Fibroblast of pulmonary artery (primary cell): Measurements from ENCODE around the gene SNTG2.

Experiments used
- DNase-seq: peaks from one replicate; pipeline ENCODE4 v3.0.0-alpha.2; 2010; ENCODE audit warnings: low read depth
- H3K4me3 ChIP-seq: replicated peaks from 2 replicates; pipeline ENCODE4 v1.5.1; 2011; ENCODE audit warnings: low read depth, mild to moderate bottlenecking, control low read depth, low read length, moderate library complexity
- CTCF ChIP-seq: IDR thresholded peaks from 2 replicates; pipeline ENCODE4 v1.5.1; 2011; ENCODE audit warnings: mild to moderate bottlenecking, control low read depth, low read length, inconsistent platforms; ENCODE audit errors: missing control alignments

SNTG2 gene

GRCh38 chr2:933734-934295, 16.8 kb upstream of the SNTG2 start:
- H3K4me3 ChIP-seq: no peak overlapping the region
- DNase-seq: peak; percentile 10
- TF ChIP-seq CTCF: no peak

- TF ChIP-seq CTCF: no peak
- no peak overlapping the region for H3K4me3 ChIP-seq
- peak; percentile 56 for DNase-seq
Observed at GRCh38 chr2:937530-937929, 13.1 kb upstream of the SNTG2 start.

- H3K4me3 ChIP-seq: no peak overlapping the region
- DNase-seq: peak; percentile 72
- TF ChIP-seq CTCF: no peak
Observed at GRCh38 chr2:938181-939005, 12.3 kb upstream of the SNTG2 start.

GRCh38 chr2:939936-940601, 10.6 kb upstream of the SNTG2 start:
- DNase-seq: peak; percentile 56
- no peak overlapping the region for H3K4me3 ChIP-seq

GRCh38 chr2:941871-942270, 8.8 kb upstream of the SNTG2 start:
- no peak overlapping the region for H3K4me3 ChIP-seq
- no peak for DNase-seq
- no peak for TF ChIP-seq CTCF

More at GRCh38 chr2:939936-940601, 10.6 kb upstream of the SNTG2 start:
- TF ChIP-seq CTCF: no peak

- DNase-seq: no peak
- no peak for TF ChIP-seq CTCF
- H3K4me3 ChIP-seq: no peak overlapping the region
Observed at GRCh38 chr2:942775-943460, 7.7 kb upstream of the SNTG2 start.
